HG03066 (cell line): ENCODE measurements around the gene CMTM4.
"Not testable (repeated sequence)": the region's sequence is repeated elsewhere in the genome, so short reads cannot be mapped to it uniquely, and the experiment has no call there.

Experiments
- ATAC-seq: cut with Tn5 transposase; IDR thresholded peaks from one replicate; pipeline ENCODE4 v1.9.1; 2021; ENCODE audit warnings: low read depth; ENCODE audit not compliant: unreplicated experiment

Gene CMTM4

DNA sequence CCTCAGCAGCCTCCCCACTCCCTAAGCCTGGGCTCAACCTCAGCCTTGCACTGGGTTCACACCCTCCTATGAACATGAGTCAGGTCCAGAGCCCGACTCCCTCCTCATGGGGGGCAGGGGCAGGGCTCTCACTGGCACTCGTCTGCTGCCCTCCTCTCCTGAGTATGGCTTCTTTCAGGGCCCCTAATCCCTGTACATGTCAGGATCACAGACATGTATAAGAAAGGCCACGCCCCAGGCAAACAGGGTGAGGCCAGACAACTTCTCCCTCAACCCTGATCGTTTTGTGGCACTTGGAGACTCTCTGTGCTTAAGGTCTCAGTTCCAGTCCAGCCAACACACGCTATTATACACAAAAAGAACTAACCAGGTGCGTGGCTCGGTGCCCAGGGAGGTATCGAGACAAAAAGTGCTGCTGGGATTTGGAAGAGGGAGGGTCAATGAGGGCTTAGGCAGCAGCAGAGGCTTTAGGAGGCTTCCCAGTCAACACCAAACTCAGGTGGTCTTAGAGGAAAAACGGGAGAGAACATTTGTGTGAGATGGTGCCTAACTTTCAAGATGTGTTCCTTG, 46.8 kb downstream of the CMTM4 start:
- no peak for ATAC-seq

DNA sequence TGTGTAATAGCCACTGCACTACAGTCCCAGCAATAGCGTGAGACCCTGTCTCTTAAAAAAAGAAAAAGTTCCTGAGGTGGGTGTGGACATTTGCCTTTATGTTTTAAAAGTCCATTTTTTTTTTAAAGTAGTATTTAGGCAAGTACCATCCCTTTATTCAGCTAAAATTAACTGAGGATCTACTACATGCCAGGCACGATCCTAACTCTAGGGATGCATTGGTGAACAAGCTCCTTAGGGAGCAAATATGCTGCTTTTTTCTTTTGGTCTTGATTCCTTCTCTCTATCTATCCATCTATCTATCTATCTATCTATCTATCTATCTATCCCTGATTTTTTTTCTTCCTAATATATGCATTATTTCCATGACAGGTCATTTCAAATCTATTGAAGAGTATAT, 47.4 kb downstream of the CMTM4 start:
- ATAC-seq = no peak

DNA sequence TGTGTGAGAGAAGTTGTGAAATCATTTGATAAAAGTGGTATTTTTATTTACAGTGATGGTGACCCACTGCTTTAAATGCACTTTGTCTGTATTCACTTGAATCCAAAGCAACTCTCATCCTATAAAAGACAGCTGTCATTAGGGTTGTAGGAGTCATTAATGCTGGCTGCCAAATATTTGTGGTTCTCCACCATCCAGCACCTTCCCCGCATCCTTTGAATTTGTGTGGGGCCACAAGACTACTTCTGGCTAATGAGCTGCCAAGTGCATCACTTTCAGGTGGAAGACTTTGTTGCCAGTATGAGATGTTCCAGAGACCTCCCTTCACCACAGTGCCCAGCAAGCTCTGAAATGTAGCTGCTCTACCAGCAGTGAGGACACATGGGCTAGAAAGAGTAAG, 48.7 kb downstream of the CMTM4 start:
- ATAC-seq = no peak

DNA sequence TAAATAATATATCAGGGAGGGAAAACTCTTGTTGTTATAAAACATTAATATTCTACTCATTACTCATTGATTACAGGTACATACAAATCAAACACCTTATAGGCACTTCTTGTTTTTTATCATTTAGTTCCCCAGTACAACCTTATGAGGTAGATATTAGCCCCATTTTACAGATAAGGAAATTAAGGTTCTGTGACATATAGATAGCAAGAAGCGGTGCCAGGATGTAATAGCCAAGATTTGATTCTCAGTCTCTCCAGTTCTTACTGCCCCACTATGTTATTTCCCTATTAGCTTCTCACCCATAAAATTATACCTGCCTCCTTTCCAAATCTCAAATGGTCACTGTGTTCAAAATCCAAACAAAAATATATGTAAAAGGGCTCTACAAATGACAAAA, 55.2 kb downstream of the CMTM4 start:
- no peak for ATAC-seq

DNA sequence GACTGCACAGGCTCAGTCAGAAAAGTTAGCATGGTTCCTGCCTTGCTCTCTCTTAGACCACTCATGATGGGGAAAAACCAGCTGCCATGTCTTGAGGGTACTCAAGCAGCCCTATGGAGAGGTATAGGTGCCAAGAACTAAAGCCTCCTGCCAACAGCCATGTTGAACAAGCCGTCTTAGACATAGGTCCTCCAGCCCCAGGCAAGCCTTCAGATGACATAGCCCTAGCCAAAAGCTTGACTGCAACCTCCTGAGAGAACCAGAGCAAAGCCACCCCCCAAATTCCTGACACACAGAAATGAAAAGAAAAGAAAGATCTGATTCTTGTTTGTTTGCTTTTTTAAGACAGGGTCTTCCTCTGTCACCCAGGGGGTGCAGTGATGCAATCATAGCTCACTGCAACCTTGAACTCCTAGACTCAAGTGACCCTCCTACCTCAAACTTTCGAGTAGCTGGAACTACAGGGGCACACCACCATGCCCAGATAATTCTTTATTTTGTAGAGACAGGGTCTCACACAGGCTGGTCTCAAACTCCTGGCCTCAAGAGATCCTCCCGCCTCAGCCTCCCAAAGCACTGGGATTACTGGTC, 55.7 kb downstream of the CMTM4 start:
- no peak for ATAC-seq

DNA sequence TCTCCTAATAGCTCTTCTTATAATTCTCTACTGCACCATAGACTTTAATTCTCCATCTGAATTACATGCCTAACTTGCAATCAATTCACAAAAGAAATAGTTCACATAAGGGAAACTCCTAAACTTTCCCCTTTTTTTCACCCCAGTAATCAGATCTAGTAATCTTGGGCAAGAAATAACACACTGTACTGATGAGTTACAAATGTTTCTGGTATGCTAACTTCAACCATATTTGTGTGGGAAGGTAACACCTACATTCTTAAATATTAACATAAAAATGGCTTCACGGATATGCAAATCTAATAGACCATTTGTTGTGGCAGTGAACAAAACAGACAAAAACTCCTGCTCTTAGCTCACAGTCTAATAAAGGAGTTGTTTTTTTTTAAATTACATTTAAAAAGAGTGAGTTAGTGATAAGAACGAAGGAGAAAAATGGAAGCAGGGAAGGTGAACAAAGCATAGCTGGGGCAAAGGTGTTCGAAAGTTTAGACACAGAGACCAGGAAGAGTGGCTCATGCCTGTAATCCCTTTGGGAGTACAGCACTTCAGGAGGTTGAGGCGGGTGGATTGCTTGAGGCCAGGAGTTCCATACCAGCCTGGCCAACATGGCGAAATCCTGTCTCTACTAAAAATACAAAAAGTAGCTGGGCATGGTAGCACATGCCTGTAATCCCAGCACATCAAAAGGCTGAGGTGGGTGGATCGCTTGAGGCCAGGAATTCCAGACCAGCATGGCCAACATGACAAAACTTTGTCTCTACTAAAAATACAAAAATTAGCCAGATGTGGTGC, 57.3 kb downstream of the CMTM4 start:
- ATAC-seq = no peak

DNA sequence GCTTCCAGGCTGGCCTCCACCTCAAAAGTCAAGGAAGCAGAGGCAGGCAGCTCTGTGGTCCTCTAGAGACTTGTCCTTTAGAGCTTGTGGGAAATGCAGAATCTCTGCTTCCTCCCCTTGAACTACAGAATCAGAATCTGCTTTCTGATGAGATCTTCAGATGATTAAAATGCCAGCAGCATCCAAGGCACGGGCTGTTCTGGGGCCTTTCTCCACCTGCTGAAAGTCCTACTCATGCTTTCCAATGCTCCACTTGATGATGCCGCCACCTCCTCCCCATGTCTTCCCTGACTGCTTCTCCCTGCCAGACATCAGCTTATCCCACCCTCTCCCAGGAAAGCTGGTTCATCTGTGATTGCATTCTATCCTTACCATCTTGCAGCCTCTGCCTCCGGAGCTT, 58.7 kb downstream of the CMTM4 start:
- ATAC-seq = no peak

DNA sequence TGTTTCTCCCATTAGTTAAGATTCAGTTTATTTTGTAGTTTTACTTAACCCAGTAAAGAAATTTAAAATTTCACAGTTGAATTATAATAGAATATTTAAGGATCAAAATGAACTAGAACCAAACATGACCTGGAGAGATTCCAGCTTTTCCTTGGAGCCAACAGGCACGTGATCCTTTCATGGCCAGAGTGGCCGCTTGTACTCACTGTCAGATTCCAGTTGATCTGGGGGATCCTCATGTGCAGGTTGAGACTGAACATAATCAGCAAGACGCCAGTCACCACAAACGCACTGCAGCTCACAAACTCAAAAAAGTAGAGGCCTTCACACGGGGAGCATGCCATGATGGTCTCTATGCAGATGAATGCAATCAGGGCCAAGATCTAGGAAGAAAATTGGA, 60.3 kb downstream of the CMTM4 start:
- ATAC-seq = no peak

DNA sequence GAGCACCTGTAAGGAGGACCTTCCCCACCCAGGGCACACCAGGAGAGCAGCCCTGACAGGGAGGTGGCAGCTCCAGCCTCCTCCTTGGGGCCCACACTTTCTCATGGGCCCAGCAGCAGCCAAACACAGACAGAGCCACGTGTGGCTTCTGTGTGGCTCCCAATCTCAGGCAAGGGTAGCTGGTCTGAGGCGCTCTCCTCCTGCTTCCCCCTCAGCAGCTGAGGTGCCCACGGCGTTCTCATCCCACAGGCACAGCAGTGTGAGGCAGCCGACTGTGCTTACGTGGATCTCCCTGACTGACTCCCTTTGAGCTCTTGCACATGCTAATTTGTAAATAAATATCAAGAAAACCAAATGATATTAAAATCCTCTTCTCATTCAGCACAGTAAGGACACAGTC, 61.1 kb downstream of the CMTM4 start:
- ATAC-seq = no peak

DNA sequence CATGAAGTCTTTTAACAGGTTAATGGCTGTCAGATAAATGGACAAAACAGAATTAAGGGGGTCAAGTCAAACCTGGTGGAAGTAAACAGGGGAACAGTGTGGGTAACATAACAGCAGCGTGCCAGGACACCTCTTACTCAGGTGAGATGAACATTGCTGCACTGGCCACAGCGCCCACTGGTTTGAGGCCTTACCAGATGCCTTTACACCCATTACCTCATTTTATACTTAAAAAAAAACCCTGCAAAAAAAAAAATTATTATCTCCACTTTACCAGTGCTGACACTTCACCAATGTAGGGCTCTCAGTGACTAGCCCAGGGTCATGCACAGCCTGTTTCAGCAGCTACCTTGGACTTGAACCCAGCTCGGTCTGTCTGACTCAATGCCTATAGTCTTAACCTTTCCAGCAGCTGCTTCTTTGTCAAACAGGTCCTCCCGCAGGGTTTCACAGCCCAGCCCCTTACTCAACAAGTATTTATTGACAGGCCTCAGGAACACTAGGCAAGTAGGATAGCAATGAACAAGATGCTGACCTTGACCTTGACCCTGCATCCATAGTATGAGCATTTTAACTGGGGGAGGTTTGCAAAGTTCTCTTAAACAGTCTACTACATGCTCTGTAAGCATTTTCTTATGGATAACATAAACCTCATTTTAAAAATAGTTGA, 61.9 kb downstream of the CMTM4 start:
- ATAC-seq = no peak

DNA sequence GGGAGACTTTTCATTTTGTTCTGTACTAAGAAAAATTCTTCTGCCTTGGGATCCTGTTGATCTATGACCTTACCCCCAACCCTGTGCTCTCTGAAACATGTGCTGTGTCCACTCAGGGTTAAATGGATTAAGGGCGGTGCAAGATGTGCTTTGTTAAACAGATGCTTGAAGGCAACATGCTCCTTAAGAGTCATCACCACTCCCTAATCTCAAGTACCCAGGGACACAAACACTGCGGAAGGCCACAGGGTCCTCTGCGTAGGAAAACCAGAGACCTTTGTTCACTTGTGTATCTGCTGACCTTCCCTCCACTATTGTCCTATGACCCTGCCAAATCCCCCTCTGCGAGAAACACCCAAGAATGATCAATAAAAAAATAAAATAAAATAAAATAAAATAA, 65.0 kb downstream of the CMTM4 start:
- ATAC-seq = not testable (repeated sequence)

DNA sequence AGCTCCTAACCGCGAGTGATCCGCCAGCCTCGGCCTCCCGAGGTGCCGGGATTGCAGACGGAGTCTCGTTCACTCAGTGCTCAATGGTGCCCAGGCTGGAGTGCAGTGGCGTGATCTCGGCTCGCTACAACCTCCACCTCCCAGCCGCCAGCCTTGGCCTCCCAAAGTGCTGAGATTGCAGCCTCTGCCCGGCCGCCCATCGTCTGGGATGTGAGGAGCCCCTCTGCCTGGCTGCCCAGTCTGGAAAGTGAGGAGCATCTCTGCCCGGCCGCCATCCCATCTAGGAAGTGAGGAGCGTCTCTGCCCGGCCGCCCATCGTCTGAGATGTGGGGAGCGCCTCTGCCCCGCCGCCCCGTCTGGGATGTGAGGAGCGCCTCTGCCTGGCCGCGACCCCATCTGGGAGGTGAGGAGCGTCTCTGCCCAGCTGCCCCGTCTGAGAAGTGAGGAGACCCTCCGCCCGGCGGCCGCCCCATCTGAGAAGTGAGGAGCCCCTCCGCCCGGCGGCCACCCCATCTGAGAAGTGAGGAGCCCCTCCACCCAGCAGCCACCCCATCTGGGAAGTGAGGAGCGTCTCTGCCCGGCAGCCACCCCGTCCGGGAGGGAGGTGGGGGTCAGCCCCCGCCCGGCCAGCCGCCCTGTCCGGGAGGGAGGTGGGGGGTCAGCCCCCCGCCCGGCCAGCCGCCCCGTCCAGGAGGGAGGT, 65.8 kb downstream of the CMTM4 start:
- not testable (repeated sequence) for ATAC-seq

DNA sequence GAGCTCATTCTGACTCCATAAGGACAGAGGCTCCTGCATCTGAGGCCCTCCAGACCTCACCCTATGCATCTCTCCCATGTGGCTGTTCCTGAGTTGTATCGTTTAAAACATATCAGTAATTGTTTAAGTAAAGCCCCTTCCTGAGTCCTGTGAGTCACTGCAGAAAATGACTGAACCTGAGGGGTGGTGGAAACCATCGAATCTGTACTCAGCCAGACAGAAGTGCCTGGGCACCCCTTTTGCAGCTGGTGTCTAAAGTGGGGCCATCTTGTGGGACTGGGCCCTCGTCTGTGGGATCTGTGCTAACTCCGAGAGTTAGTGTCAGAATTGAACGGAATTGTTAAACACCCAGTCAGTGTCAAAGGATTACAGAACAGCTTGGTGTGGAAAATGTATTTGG, 66.7 kb downstream of the CMTM4 start:
- ATAC-seq = no peak

DNA sequence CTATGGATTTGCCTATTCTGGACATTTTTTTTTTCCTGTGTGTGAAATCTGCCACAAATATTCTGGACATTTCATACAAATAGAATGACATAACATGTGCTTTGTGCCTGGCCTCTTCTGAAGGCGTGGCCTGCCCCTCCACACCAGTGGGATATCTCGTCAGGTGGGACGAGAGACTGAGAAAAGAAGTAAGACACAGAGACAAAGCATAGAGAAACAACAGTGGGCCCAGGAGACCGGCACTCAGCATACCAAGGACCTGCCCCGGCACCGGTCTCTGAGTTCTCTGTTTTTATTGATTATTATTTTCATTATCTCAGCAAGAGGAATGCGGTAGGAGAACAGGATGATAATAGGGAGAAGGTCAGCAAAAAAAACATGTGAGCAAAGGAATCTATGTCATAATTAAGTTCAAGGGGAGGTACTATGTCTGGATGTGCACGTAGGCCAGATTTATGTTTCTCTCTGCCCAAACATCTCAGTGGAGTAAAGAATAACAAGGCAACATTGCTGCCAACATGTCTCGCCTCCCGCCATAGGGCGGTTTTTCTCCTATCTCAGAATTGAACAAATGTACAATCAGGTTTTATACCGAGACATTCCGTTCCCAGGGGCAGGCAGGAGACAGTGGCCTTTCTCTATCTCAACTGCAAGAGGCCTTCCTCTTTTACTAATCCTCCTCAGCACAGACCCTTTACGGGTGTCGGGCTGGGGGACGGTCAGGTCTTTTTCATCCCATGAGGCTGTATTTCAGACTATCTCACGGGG, 68.7 kb downstream of the CMTM4 start:
- ATAC-seq = not testable (repeated sequence)

DNA sequence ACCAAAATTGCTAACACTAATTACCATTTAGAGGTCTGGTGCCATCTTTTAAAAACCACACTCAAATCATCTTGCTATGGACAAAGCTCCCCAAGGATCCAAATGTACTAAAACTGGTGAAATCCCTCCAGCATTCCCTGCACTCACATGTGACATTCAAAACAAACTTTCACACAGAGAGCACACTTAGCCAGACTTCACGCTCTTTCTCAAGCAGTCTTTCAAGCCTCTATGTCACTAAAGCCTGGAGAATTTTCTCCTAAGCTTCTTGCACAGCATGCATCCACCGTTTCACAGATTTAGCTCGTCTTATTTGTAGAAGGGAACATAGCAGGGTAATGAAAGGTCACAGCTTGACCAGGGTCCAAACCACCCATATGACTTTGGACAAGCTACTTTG, 72.8 kb downstream of the CMTM4 start:
- no peak for ATAC-seq

DNA sequence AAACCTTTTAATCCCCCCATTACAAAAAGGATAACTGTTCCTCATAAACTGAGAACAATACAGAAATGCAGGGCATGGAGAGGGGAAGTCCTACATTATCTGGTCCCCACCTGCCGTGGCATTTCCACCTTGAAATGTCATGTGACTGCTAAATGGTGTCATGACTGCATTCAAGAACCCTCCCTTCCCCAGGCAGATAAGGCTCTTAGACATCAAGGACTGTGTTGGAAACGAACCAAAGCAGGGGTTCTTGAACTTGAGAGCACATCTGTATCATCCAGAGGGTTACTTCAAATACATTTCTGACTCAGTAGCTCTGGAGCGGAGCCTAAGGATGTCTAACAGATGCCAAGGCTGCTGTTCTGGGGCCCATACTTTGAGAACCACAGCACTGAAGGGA, 73.7 kb downstream of the CMTM4 start:
- no peak for ATAC-seq

DNA sequence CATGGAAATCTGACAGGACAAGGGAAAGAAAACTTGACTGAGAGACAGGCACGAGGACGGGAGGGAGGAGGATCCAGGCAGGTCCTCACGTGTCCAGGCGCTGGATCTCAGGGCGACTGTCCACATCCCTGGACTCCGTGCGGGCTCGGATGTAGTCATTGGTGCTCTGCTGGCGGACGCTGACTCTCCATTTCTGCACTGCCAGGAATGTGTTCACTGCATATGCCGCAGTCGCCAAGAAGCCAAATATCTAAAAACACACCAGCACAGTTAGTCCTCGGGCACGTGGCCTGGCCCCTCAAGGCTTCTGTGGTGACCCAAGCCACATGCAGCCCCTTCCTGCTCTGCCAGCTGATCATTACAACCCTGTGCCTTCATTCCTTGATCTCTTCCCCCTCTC, 74.6 kb downstream of the CMTM4 start:
- ATAC-seq = no peak

DNA sequence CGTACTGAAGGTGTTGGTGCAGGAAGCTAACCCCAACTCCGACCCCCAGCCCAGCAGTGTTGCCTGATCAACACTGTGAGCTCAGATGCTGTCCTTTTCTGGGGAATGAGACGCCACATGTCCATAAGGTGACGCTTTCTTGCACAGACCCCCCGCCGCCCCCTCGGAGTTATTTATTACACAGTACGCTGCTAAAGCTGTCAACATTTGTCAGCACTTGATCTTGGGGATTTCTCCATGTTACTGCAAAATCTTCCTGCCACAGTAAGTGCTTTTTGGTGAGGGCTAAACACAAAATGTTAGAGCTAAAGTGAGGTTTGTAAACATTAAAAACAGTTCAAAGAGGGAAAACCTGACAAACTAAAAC, 76.1 kb downstream of the CMTM4 start:
- no peak for ATAC-seq

DNA sequence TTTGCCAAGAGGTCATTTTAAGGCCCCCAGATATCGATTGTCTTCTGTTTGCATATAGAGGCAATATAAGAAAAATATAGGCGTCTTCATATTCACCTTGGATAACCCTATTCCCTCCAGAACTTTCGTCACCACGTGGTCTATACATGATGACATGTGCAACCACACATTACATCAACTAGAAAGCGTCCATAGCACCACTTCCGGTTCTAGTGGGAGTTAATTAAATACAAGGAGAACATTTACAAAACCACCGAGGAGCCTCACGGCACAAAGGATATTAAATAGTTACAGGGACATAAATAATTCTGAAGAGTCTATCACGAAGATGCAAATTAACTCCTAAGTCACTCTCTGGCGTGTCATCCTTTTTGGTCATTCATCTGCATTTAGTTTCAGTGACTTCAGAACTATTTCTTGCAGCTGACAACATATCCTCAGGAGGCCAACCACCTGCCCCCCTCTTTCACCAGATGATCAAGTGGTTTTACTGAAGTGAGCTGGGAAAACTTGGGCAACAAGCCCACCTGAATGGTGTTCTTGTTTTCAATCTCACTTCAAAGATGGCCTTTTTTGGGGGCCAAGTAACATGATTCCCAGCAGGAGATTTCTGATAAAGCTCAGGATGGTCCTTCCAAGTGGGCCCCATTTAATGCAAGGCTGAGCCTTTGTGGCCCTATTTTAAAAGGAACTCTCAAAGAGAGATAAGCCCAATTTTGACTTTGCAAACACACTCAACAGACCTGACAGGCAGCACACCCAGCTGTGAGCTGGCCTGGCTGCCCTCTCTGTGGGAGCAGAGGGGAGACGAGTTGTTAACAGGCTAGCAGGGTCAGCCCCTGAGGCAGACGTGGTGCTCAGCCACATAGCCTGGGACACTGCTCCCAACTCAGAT, 76.8 kb downstream of the CMTM4 start:
- no peak for ATAC-seq
